HepG2 (cell line): Measurements from ENCODE around the gene AP5Z1.

ENCODE experiments used
- AGO1 ChIP-seq: fragments of 200-400 bp; formaldehyde crosslinking; IDR thresholded peaks from 2 replicates; pipeline ENCODE4 v1.6.1; 2017; ENCODE audit warnings: mild to moderate bottlenecking, low read depth, low read length, moderate library complexity; ENCODE audit not compliant: poor library complexity, severe bottlenecking
- CBFB ChIP-seq: sonication (generic); formaldehyde crosslinking; IDR thresholded peaks from 2 replicates; pipeline ENCODE4 v1.4.0; 2020; ENCODE audit warnings: missing genetic modification reagents
- CTCF ChIP-seq: sonication (generic); formaldehyde crosslinking; IDR thresholded peaks from 2 replicates; pipeline ENCODE4 v1.5.0; 2020; ENCODE audit warnings: mild to moderate bottlenecking, missing genetic modification reagents, moderate library complexity
- HOMEZ ChIP-seq: IDR thresholded peaks from 2 replicates; pipeline ENCODE4 v1.6.1; 2016; ENCODE audit warnings: low read depth
- PITX1 ChIP-seq: sonication (generic); formaldehyde crosslinking; IDR thresholded peaks from 2 replicates; pipeline ENCODE4 v1.5.1; 2020; ENCODE audit warnings: mild to moderate bottlenecking, missing genetic modification reagents
- RAD21 ChIP-seq: fragments of 450-650 bp; formaldehyde crosslinking; IDR thresholded peaks from 2 replicates; pipeline ENCODE4 v1.5.0; 2020; ENCODE audit warnings: mild to moderate bottlenecking
- SMAD9 ChIP-seq: sonication (generic); formaldehyde crosslinking; IDR thresholded peaks from 2 replicates; pipeline ENCODE4 v1.5.1; 2020; ENCODE audit warnings: mild to moderate bottlenecking, missing genetic modification reagents
- TFE3 ChIP-seq: IDR thresholded peaks from 2 replicates; pipeline ENCODE4 v1.6.1; 2016
- ZNF180 ChIP-seq: sonication (generic); formaldehyde crosslinking; IDR thresholded peaks from 2 replicates; pipeline ENCODE4 v1.4.0; 2020; ENCODE audit warnings: low read depth, missing genetic modification reagents, borderline replicate concordance
- ZNF530 ChIP-seq: sonication (generic); formaldehyde crosslinking; IDR thresholded peaks from 2 replicates; pipeline ENCODE4 v1.5.0; 2020; ENCODE audit warnings: low read depth, mild to moderate bottlenecking, missing genetic modification reagents

- TF ChIP-seq ZNF530, result no peak
- peak; percentile 92 for TF ChIP-seq CTCF (CRISPR knock-in tag)
- no peak for TF ChIP-seq ZNF180 (CRISPR knock-in tag)
- no peak for TF ChIP-seq CBFB (CRISPR knock-in tag)
- TF ChIP-seq HOMEZ (CRISPR knock-in tag), result no peak
- 0 out of 2 replicates have a peak, but pooled peaks have one; percentile 27 for TF ChIP-seq PITX1 (CRISPR knock-in tag)
- TF ChIP-seq AGO1, result peak; percentile 28
- peak; percentile 82 for TF ChIP-seq RAD21
- no peak for TF ChIP-seq TFE3 (CRISPR knock-in tag)
- no peak for TF ChIP-seq SMAD9 (CRISPR knock-in tag)
Observed at GRCh38 chr7:4797858-4798705, 22.7 kb downstream of the AP5Z1 start.
